ENCODE data around the gene C1QTNF9.
"Not testable (repeated sequence)": the region's sequence is repeated elsewhere in the genome, so short reads cannot be mapped to it uniquely, and the experiment has no call there.

DNA sequence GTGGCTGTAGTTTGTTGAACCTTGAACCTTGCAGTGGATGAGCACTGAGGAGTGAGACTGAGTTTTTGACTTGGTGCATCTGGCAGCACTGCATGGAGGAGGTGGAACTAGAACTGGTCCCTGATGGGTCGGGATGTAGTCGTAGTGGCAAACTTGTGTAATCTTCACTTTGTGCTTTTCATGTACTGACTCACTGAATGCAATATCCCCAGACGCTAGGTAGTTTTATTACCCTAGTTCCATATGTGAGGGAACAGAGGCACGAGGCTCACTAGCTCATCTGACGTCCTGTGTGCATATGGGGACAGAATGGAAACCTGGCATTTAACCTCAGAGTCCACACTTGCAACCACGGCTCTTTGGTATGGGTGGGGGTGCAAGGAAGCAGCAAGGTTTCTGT lies 10.3 kb downstream of the C1QTNF9 start:
- TF ChIP-seq, protein P1, sequence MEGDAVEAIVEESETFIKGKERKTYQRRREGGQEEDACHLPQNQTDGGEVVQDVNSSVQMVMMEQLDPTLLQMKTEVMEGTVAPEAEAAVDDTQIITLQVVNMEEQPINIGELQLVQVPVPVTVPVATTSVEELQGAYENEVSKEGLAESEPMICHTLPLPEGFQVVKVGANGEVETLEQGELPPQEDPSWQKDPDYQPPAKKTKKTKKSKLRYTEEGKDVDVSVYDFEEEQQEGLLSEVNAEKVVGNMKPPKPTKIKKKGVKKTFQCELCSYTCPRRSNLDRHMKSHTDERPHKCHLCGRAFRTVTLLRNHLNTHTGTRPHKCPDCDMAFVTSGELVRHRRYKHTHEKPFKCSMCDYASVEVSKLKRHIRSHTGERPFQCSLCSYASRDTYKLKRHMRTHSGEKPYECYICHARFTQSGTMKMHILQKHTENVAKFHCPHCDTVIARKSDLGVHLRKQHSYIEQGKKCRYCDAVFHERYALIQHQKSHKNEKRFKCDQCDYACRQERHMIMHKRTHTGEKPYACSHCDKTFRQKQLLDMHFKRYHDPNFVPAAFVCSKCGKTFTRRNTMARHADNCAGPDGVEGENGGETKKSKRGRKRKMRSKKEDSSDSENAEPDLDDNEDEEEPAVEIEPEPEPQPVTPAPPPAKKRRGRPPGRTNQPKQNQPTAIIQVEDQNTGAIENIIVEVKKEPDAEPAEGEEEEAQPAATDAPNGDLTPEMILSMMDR (IDR thresholded peaks at IDR 0.05): not testable (repeated sequence)
- TF ChIP-seq POLR2AphosphoS5, TCF7L2 (IDR thresholded peaks at IDR 0.05; ENCODE audit: low read depth, low read length): not testable (repeated sequence)
- TF ChIP-seq, protein P2, sequence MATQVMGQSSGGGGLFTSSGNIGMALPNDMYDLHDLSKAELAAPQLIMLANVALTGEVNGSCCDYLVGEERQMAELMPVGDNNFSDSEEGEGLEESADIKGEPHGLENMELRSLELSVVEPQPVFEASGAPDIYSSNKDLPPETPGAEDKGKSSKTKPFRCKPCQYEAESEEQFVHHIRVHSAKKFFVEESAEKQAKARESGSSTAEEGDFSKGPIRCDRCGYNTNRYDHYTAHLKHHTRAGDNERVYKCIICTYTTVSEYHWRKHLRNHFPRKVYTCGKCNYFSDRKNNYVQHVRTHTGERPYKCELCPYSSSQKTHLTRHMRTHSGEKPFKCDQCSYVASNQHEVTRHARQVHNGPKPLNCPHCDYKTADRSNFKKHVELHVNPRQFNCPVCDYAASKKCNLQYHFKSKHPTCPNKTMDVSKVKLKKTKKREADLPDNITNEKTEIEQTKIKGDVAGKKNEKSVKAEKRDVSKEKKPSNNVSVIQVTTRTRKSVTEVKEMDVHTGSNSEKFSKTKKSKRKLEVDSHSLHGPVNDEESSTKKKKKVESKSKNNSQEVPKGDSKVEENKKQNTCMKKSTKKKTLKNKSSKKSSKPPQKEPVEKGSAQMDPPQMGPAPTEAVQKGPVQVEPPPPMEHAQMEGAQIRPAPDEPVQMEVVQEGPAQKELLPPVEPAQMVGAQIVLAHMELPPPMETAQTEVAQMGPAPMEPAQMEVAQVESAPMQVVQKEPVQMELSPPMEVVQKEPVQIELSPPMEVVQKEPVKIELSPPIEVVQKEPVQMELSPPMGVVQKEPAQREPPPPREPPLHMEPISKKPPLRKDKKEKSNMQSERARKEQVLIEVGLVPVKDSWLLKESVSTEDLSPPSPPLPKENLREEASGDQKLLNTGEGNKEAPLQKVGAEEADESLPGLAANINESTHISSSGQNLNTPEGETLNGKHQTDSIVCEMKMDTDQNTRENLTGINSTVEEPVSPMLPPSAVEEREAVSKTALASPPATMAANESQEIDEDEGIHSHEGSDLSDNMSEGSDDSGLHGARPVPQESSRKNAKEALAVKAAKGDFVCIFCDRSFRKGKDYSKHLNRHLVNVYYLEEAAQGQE (IDR thresholded peaks at IDR 0.05; ENCODE audit: insufficient read depth in 1 of 2, low read depth in 2 of 2, low read length in 1 of 2): not testable (repeated sequence)

All from Panc1 (cell line).